ENCODE results near the gene SMAD6. TPM values are rescaled to one million over a fixed set of nuclear protein-coding genes. Genes with fewer than 3 reads are reported as not detected.

SMAD6 gene
- total RNA-seq, 1 donor from 2014 or later: 1.2 TPM

DNA sequence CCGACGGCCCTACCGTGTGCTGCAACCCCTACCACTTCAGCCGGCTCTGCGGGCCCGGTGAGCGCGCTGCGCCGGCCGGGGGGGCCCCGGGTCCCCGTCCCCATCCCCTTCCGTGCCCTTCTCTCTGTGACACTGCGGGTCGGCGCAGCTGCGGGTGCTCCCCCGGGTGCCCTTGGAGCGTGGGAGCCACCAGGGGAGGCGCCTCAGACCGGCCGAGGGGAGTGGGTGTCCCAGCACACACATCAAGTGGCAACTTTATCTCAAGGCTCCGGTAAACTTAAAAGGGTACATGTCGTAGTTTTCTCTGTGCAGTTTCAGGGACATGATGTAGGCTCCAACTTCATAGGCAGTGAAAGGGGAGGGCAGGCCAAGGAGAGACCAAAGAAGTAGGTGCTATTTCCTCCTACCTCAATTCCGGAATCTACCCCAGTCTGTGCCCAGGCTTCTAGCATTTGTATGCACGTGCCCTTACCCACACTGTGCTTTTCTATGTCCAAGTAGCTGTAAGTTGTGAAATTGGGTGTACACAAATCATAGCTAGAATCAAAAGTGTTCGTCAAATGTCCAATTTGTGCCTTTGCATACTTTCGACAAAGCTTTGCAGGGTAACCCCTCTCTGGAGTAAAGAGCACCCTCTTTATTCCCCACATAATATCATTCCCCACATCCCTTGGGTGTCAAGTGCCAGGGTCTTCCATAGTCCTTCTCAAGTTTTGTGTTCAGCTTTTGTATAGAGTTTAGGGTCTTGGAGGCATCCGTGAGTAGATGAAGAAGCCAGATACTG lies 2.2 kb downstream of the SMAD6 start:
- no peak for ATAC-seq

GRCh38 chr15:66704803-66705153 lies 2.7 kb downstream of the SMAD6 start:
- no peak for ATAC-seq

DNA sequence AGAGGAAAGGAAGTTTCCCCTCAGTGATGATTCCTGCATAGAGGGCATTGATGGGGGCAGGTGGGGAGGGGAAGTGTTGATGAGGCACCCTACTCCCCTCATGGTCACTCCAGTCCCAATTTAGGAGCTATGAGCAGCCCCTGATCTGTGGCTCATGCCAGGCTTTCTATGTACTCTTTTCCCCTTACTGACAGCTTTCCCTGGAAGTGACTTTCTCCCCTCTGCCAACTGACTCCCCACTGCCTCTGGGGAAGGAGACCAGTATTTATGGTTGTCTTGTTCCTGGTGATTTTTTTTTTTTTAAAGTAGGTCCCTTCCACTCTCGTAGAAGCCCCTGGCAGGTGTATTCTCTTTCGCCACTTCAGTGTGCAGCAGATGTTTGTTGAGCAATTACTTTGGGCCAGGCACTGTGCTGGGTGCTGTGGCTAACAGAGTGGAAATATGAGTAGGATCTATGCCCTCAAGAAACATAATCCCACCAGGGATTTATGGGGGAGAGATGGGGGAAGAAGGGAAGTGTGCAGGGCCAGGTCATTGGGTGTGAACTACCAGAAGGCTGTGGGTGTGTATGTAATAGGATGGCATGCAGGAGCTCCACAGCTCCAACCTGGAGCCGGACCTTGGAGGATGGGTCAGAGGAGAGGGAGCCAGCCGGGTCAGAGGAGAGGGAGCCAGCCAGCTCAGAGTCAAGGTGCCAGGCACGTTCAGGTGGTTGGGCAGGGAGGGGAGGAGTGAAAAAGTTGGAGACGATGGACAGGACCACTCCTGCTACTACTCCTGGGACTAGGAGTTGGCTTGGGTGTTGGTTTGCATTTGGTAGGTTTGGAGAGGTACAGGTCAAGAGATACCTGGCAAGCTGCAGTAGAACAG lies 3.5 kb downstream of the SMAD6 start:
- no peak for ATAC-seq

DNA sequence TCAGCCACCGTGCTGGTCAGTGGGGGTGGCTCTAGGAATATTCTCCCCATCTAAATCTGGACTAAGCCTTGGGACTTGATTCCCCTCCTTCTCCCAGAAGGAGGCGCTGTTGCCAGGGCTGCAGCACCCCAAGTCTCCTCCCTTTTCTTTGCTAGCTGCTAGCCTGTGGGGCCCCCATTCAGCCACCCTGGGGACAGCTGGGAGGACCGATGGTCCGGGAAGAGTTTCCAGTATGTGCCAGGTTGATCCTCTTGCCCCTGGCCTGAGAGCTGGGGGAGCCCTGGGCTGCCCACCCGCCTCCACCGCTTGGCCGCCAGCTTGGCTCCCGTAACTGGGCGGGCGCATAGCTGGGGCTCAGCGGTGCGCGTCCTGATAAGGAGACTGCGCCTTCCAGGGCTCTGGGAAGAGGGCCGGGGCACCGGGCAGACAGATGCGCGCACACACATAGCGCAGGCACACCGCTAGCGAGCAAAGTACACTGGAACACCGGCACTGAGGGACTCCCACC lies 4.2 kb downstream of the SMAD6 start:
- ATAC-seq: no peak

GRCh38 chr15:66706840-66707239 lies 4.8 kb downstream of the SMAD6 start:
- ATAC-seq: no peak

GRCh38 chr15:66707310-66708082 lies 5.5 kb downstream of the SMAD6 start:
- ATAC-seq: no peak

DNA sequence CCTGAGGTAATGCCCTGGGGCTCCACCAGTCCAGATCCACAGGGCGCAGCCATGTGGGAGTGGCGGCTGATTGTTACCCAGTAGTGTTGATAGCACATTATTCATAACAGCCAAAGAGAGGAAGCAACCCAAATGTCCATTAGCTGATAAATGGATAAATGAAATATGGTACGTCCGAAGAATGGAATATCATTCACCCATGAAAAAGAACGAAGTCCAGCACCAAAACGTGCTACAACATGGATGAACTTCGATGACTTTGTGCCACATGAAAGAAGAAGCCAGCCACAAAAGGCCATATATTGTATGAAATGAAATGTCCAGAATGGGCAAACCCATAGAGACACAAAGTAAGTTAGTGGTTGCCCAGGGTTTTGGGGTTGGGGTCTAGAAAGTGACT lies 6.4 kb downstream of the SMAD6 start:
- no peak for ATAC-seq

DNA sequence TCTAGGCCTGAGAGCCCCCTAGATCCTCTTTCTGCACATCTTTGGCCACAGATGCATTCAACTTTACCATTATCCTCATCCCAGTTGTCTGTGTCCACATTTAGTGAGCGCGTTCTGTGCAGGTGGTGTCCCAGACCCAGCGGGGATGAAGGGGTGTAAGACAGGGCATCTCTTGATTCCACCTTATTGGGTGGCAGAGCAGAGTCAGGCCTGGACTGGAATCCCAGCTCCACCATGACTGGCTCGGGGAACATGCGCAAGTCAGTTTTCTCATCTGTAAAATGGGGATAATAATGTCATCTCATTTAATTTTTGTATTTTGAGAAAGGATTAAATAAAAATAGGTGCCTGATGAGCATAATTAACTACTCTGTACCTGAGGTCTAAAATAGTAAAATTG lies 7.8 kb downstream of the SMAD6 start:
- ATAC-seq: no peak

- no peak for ATAC-seq
These were observed 9.2 kb downstream of the SMAD6 start for GRCh38 chr15:66711260-66711659.

- no peak for ATAC-seq
These were observed 9.8 kb downstream of the SMAD6 start for GRCh38 chr15:66711862-66712261.

DNA sequence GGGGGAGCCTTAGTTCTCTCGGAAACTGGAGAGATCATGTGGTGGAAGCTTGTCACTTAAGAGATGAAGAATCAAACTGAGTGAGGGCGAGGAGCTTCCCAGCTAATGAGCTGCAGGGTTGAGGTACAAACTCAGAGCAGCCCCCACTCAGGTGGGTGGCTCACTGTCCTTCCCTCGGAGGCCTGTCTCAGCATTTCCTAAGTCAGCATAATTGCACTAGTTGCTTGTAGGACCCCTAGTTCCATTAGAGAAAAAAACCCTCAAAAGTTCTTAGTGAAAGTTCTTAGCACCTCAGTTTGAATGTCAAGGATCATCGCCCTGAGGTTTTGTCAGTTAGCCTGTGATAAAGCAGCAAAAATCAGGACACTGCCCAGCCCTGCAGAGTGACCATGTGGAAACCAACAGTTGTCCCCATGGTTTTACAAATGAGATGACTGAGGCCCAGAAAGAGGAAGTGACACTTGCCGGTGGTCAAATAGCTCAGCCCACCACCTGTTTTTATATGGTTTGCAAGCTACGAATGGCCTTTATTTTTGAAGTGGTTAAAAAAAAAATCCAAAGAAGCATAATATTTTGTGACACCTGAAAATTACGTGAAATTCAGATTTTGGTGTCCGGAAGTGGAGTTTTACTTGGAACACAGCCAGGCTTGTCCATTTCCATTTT lies 11.9 kb downstream of the SMAD6 start:
- ATAC-seq: no peak

GRCh38 chr15:66714543-66714981 lies 12.5 kb downstream of the SMAD6 start:
- ATAC-seq: no peak

DNA sequence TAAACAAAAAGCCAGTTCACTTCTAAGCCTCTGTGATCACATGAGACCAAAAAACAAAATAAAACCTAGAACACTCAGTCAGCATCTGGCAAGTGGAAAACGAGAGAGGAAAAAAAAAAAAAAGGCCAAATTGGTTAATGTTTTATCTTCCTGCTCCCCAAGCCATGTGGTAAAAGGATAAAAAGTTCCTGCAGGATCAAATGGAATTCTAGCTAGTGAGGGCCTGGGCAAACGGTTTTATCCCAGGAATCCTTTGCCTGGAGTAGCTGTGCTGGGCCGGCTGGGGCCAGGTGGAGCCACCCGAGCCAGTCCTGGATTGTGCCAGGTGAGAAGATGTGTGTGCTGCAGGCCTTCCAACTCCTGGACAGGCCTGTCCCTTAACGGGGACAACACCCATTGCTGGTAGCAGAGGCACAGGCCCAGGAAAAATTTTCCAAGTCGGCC lies 13.2 kb downstream of the SMAD6 start:
- no peak for ATAC-seq

DNA sequence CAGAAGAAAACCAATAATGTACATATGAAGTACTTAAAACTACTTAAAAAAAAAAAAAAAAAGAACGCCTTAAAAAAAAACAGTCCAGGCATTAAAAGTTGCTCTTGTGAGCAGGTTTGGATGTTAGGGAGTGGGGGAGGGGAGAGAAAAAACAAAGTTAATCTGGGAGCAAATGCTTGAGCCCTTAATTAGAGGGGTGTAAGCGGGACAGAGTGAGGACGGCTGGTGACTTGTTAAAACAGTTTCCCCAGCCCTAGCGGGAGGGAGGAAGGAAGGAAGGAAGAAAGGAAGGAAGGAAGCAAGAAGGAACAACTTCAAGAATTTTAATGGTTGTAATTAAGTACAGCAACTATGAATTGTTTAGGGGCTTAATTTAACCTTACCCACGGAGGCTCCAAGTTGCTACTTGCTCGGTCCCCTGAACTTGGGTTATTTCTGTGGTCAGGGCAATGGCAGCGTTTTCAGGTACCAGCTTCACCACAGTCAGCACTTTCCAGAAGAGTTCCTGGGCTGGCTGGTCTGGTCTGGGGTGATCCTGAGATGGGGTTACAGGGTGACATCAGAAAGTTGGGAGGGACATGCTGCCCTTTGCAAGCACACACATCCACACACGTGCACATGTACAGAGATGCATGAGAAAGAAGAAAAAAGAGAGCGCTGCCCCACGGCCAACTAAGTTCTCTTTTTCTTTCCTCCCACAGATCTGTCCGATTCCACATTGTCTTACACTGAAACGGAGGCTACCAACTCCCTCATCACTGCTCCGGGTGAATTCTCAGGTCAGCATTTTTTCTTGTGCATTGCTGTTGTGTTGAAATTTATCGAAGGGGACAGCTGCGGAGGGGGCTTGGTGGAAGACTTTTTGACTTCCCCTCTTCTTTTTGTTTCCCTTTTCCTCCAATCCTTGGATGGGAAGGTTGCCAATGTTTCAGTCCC lies 14.0 kb downstream of the SMAD6 start:
- ATAC-seq: no peak

GRCh38 chr15:66716656-66717020 lies 14.6 kb downstream of the SMAD6 start:
- ATAC-seq: no peak

DNA sequence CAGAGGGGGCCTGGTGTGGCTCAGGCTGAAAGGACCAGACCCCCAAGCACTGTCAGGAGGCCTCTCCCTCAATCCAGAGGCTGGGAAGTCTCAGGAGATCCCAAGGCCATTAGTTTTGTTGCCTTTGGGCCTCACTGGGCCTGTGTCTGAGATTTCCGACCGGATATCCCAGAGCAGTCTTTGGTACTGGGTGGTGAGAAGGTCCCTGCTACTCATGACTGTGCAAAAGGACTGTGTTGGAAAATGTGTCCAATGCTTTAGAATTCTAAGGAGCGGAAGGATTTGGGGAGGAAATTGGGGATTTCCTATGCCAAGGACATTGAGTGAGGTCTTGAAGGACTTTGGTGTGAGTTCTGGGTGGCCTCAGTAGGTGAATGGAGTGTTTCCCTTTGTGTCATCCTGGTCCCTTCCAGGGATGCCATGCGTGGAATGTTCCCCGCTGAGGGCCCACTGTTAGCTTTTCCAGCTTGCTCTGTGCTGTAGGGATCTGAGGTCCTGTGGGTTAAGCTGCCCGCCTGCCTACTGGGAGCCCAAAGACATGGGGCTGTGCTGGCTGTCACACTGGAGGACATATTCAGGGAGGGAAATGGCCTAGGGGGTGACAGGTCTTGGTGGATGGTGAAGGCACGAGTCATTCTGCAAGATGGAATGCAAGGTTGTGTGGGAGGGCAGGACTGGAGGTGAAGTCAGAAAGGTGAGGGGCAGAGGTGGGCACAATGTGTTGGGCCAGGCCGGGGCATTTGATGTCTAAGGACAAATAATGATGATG lies 16.4 kb downstream of the SMAD6 start:
- no peak for ATAC-seq

- no peak for ATAC-seq
These were observed 17.4 kb downstream of the SMAD6 start for GRCh38 chr15:66719471-66719870.

GRCh38 chr15:66720206-66721010 lies 18.4 kb downstream of the SMAD6 start:
- ATAC-seq: peak; percentile 89

- no peak for ATAC-seq
These were observed 19.0 kb downstream of the SMAD6 start for GRCh38 chr15:66721020-66721419.
